ENCODE measurements around the gene TIAM2. TPM values are rescaled to one million over a fixed set of nuclear protein-coding genes. Genes with fewer than 3 reads are reported as not detected.
A peak's percentile ranks its signal among the peaks of the same experiment; 100 is the strongest.

TIAM2 gene
- total and polyA plus RNA-seq, 2 experiments from 2014 or later, result 5.5 to 16.9 TPM

DNA sequence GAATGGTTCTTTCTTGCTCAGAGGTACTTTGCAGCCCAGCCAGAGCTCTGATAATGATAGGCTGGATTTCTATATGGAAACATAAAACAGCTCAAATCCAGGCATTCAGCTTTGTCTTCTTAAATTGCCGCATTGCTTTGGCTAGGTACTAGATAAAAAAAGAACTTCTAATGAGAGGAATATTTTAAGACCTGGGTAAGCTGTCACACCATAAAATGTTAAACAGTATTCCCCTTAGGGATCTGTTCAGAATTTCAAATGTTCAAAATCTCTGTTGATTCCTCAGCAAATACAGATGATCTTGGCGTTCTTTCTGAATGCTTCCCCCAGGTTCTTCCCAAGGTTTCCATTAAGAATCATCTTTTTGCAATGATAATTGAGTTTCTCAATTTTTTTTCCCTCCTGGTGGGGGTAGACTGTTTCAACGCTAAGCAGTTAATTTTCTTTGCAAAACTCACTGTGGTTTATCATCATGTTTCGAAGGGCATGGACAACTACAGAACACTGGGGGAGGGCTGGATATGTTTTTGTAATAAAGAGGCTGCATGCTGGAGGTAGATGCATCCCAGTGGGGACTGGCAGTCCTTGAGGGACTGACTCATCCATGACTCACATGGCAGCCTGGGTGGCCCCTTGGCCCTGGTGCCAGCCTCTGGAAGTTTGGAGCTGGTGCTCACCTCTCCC lies 31.0 kb downstream of the TIAM2 start:
- no peaks in the 10 kb centered on the region for H3K9me2 ChIP-seq (replicated peaks; ENCODE audit: insufficient read depth)
- no peak overlapping the region for H2AFZ ChIP-seq
- H3K4me1 ChIP-seq (ENCODE audit: insufficient read depth), result no peaks in the 10 kb centered on the region
- no peak overlapping the region for H3K4me3 ChIP-seq
- no peak overlapping the region for H3K4me2 ChIP-seq
- H3K79me2 ChIP-seq, result no peaks in the 10 kb centered on the region
- no peaks in the 10 kb centered on the region for H3K36me3 ChIP-seq (replicated peaks; ENCODE audit: insufficient read depth, low read depth)
- TF ChIP-seq, protein P1, sequence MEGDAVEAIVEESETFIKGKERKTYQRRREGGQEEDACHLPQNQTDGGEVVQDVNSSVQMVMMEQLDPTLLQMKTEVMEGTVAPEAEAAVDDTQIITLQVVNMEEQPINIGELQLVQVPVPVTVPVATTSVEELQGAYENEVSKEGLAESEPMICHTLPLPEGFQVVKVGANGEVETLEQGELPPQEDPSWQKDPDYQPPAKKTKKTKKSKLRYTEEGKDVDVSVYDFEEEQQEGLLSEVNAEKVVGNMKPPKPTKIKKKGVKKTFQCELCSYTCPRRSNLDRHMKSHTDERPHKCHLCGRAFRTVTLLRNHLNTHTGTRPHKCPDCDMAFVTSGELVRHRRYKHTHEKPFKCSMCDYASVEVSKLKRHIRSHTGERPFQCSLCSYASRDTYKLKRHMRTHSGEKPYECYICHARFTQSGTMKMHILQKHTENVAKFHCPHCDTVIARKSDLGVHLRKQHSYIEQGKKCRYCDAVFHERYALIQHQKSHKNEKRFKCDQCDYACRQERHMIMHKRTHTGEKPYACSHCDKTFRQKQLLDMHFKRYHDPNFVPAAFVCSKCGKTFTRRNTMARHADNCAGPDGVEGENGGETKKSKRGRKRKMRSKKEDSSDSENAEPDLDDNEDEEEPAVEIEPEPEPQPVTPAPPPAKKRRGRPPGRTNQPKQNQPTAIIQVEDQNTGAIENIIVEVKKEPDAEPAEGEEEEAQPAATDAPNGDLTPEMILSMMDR (IDR thresholded peaks at IDR 0.05; ENCODE audit: poor library complexity), result no peak
- no peak for TF ChIP-seq EZH2 (IDR thresholded peaks at IDR 0.05; ENCODE audit: borderline replicate concordance)
- TF ChIP-seq EZH2phosphoT487 (IDR thresholded peaks at IDR 0.05; ENCODE audit: low read depth, severe bottlenecking, unreplicated experiment), result no peak
- 73% methylated on average over 4 of the region's 4 CpGs for WGBS (ENCODE audit: low lambda C conversion rate, missing lambda C conversion rate)
- DNase-seq (ENCODE audit: low spot score), result peak; percentile 56
- peak overlapping the region; percentile 31 for H3K27ac ChIP-seq
- H3K9me3 ChIP-seq (ENCODE audit: low read depth), result no peaks in the 10 kb centered on the region
- no peaks in the 10 kb centered on the region for H4K20me1 ChIP-seq (ENCODE audit: insufficient read depth, poor library complexity, severe bottlenecking)
- no peaks in the 10 kb centered on the region for H3K27me3 ChIP-seq

DNA sequence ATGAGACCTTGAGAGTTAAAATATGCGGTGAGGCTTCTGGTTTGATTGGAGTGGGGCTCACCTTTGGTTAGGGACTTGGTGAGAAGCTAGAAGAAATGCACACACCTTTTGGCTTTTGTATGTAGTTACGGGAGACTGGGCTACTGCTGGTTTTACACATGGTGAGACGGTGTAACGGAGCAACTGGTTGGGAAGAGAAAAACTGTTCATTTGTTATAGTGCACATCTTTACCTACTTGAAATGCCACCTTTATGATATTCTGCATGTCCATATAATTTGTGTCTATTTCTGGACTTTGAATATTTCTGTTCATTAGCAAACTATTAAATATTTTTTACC lies 31.6 kb downstream of the TIAM2 start:
- Histone ChIP-seq H3K9me2 (replicated peaks; ENCODE audit: insufficient read depth) (no peaks in the 10 kb centered on the region), H3K4me1 (ENCODE audit: insufficient read depth) (no peaks in the 10 kb centered on the region), H2AFZ (no peak overlapping the region), H3K4me3 (no peak overlapping the region), H3K27ac (no peak overlapping the region), H3K4me2 (no peak overlapping the region), H3K9me3 (ENCODE audit: low read depth) (no peaks in the 10 kb centered on the region), H3K79me2 (no peaks in the 10 kb centered on the region), H3K36me3 (replicated peaks; ENCODE audit: insufficient read depth, low read depth) (no peaks in the 10 kb centered on the region), H3K27me3 (no peaks in the 10 kb centered on the region), H4K20me1 (ENCODE audit: insufficient read depth, poor library complexity, severe bottlenecking) (no peaks in the 10 kb centered on the region)
- no peak for TF ChIP-seq EZH2 (IDR thresholded peaks at IDR 0.05; ENCODE audit: borderline replicate concordance)
- TF ChIP-seq, protein P1 (IDR thresholded peaks at IDR 0.05; ENCODE audit: poor library complexity), result no peak
- TF ChIP-seq EZH2phosphoT487 (IDR thresholded peaks at IDR 0.05; ENCODE audit: low read depth, severe bottlenecking, unreplicated experiment), result no peak
- DNase-seq (ENCODE audit: low spot score), result no peak
- 94% methylated on average over 4 of the region's 4 CpGs for WGBS (ENCODE audit: low lambda C conversion rate, missing lambda C conversion rate)

DNA sequence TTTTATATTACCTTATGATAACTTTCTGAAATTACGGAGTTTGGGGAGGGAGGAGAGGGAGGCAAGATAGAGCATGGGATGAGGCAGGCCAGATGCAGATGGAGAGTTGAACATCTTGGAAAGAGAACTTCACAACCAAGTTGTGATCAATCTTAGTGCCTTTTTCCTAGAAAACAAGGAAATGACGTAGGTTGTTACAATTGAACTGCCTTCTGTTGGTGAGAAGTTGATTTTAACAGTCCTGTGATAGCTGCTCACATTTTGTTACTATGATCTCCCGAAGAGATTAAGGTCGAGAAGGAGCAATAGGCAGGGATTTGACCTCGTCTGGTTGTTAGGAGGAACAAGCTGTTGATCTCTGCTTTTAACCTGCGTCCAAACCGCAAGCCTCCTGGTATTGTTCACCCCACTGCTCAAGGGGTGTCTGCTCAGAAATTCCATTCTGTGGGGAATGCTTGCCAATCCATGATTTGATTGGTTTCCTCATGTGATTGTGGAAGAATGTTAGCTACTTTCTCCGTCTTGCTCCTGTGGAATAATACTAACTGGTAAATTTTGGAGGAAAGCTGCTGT lies 35.1 kb downstream of the TIAM2 start:
- no peaks in the 10 kb centered on the region for H3K9me3 ChIP-seq (ENCODE audit: low read depth)
- H3K27me3 ChIP-seq, result no peaks in the 10 kb centered on the region
- H3K27ac ChIP-seq, result no peak overlapping the region
- H2AFZ ChIP-seq, result no peak overlapping the region
- TF ChIP-seq, protein P1 (IDR thresholded peaks at IDR 0.05; ENCODE audit: poor library complexity), result no peak
- TF ChIP-seq EZH2phosphoT487 (IDR thresholded peaks at IDR 0.05; ENCODE audit: low read depth, severe bottlenecking, unreplicated experiment) (no peak), EZH2 (IDR thresholded peaks at IDR 0.05; ENCODE audit: borderline replicate concordance) (no peak)
- H3K4me2 ChIP-seq, result no peak overlapping the region
- no peaks in the 10 kb centered on the region for H3K4me1 ChIP-seq (ENCODE audit: insufficient read depth)
- no peaks in the 10 kb centered on the region for H3K79me2 ChIP-seq
- H3K4me3 ChIP-seq, result no peak overlapping the region
- H4K20me1 ChIP-seq (ENCODE audit: insufficient read depth, poor library complexity, severe bottlenecking), result no peaks in the 10 kb centered on the region
- no peaks in the 10 kb centered on the region for H3K9me2 ChIP-seq (replicated peaks; ENCODE audit: insufficient read depth)
- 88% methylated on average over 8 of the region's 8 CpGs for WGBS (ENCODE audit: low lambda C conversion rate, missing lambda C conversion rate)
- no peak for DNase-seq (ENCODE audit: low spot score)
- H3K36me3 ChIP-seq (replicated peaks; ENCODE audit: insufficient read depth, low read depth), result no peaks in the 10 kb centered on the region

All from hepatocyte (in vitro differentiated cells).